Activated CD8-positive, alpha-beta T cell treated with anti-CD3 and anti-CD28 coated beads for 36 hours (primary cell): ENCODE data around the gene LAMP5. TPM values are rescaled to one million over a fixed set of nuclear protein-coding genes. Genes with fewer than 3 reads are reported as not detected.

Experiments used
- ATAC-seq: fragments of 200-7000 bp; cut with Tn5 transposase; one replicate; pipeline ENCODE4 v1.10.0; 2021; ENCODE audit warnings: mild to moderate bottlenecking, moderate library complexity
- CTCF ChIA-PET: fragments of 350-600 bp; sonication (Branson Sonifier 250); formaldehyde crosslinking; loops from one replicate; lab custom pipeline; 2021; ENCODE audit warnings: antibody characterized with exemption; lab: Charles Lee
- POLR2A ChIA-PET: fragments of 350-600 bp; sonication (Branson Sonifier 250); formaldehyde crosslinking; loops from one replicate; lab custom pipeline; 2021; ENCODE audit warnings: antibody characterized with exemption; lab: Charles Lee
- DNase-seq: peaks from one replicate; pipeline ENCODE4 v3.0.0-alpha.2; 2020
- H3K27ac Mint-ChIP-seq: one replicate; pipeline ENCODE4 v1.8.0; 2021; ENCODE audit warnings: mild to moderate bottlenecking, mixed read lengths
- H3K27me3 Mint-ChIP-seq: one replicate; pipeline ENCODE4 v1.8.0; 2021; ENCODE audit warnings: mixed read lengths
- H3K36me3 Mint-ChIP-seq: one replicate; pipeline ENCODE4 v1.8.0; 2021; ENCODE audit warnings: low read depth, mixed read lengths
- H3K4me1 Mint-ChIP-seq: one replicate; pipeline ENCODE4 v1.8.0; 2021; ENCODE audit warnings: low read depth, mixed read lengths
- H3K4me3 Mint-ChIP-seq: one replicate; pipeline ENCODE4 v1.8.0; 2021; ENCODE audit warnings: mild to moderate bottlenecking, moderate library complexity, mixed read lengths
- H3K9me3 Mint-ChIP-seq: one replicate; pipeline ENCODE4 v1.8.0; 2021; ENCODE audit warnings: mixed read lengths
- intact Hi-C: fragments of 100-400 bp; cut with micrococcal nuclease; formaldehyde crosslinking; loops from one replicate; pipeline ENCODE4 v1.10.0; 2022
- total RNA-seq, 2 experiments: library from RNA; stranded (reverse); gene quantifications; one replicate each; pipeline ENCODE4 v1.2.3, GENCODE V29; 2021
- TF ChIP-seq, protein P1 (sequence below): fragments of 200-600 bp; IDR thresholded peaks from one replicate; pipeline ENCODE4 v1.8.0; 2022; ENCODE audit warnings: antibody characterized with exemption, mild to moderate bottlenecking

Gene LAMP5
- total RNA-seq, 2 experiments from 2014 or later: not detected

GRCh38 chr20:9490631-9491030 lies 23.8 kb upstream of the LAMP5 start:
- ChIA-PET CTCF (no interaction called here), POLR2A (no interaction called here)
- intact Hi-C loops: no loop called here
- ATAC-seq: no peak
- TF ChIP-seq, protein P1, sequence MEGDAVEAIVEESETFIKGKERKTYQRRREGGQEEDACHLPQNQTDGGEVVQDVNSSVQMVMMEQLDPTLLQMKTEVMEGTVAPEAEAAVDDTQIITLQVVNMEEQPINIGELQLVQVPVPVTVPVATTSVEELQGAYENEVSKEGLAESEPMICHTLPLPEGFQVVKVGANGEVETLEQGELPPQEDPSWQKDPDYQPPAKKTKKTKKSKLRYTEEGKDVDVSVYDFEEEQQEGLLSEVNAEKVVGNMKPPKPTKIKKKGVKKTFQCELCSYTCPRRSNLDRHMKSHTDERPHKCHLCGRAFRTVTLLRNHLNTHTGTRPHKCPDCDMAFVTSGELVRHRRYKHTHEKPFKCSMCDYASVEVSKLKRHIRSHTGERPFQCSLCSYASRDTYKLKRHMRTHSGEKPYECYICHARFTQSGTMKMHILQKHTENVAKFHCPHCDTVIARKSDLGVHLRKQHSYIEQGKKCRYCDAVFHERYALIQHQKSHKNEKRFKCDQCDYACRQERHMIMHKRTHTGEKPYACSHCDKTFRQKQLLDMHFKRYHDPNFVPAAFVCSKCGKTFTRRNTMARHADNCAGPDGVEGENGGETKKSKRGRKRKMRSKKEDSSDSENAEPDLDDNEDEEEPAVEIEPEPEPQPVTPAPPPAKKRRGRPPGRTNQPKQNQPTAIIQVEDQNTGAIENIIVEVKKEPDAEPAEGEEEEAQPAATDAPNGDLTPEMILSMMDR: no peak
- no peaks in the 10 kb centered on the region for H3K9me3 Mint-ChIP-seq
- DNase-seq: no peak
- no peak overlapping the region for H3K27ac Mint-ChIP-seq
- H3K27me3 Mint-ChIP-seq: no peaks in the 10 kb centered on the region
- no peak overlapping the region for H3K4me3 Mint-ChIP-seq
- H3K4me1 Mint-ChIP-seq: no peaks in the 10 kb centered on the region
- no peaks in the 10 kb centered on the region for H3K36me3 Mint-ChIP-seq

DNA sequence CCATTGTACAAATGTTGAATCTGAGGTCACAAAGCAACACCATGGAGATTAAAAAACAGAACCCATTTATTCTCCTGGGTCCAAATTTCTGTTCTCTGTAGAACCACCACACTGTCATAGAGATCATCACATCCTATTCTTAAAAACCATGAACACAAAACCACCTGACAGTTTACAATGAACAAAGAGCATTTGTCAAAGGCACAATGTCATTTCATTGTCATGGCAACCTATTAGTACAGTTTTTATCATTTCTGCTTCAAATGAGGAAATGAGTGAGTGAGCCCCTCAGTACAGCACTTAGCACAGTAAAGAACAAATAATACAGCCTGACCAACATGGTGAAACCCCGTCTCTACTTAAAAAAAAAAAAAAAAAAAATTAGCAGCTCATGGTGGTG lies 23.1 kb upstream of the LAMP5 start:
- H3K27ac Mint-ChIP-seq: no peak overlapping the region
- ATAC-seq (no peak), DNase-seq (no peak)
- H3K27me3 Mint-ChIP-seq: no peaks in the 10 kb centered on the region
- peaks cover 3% of the 10 kb centered on the region for H3K9me3 Mint-ChIP-seq
- TF ChIP-seq, protein P1: no peak
- no peaks in the 10 kb centered on the region for H3K4me1 Mint-ChIP-seq
- no peaks in the 10 kb centered on the region for H3K36me3 Mint-ChIP-seq
- no peak overlapping the region for H3K4me3 Mint-ChIP-seq
- ChIA-PET CTCF (no interaction called here), POLR2A (no interaction called here)
- intact Hi-C loops: no loop called here

GRCh38 chr20:9492067-9492466 lies 22.3 kb upstream of the LAMP5 start:
- no peaks in the 10 kb centered on the region for H3K4me1 Mint-ChIP-seq
- ATAC-seq: no peak
- TF ChIP-seq, protein P1: no peak
- H3K4me3 Mint-ChIP-seq: no peak overlapping the region
- ChIA-PET CTCF (no interaction called here), POLR2A (no interaction called here)
- H3K27me3 Mint-ChIP-seq: no peaks in the 10 kb centered on the region
- H3K36me3 Mint-ChIP-seq: no peaks in the 10 kb centered on the region
- no peak for DNase-seq
- no peak overlapping the region for H3K27ac Mint-ChIP-seq
- intact Hi-C loops: no loop called here
- H3K9me3 Mint-ChIP-seq: peaks cover 3% of the 10 kb centered on the region

DNA sequence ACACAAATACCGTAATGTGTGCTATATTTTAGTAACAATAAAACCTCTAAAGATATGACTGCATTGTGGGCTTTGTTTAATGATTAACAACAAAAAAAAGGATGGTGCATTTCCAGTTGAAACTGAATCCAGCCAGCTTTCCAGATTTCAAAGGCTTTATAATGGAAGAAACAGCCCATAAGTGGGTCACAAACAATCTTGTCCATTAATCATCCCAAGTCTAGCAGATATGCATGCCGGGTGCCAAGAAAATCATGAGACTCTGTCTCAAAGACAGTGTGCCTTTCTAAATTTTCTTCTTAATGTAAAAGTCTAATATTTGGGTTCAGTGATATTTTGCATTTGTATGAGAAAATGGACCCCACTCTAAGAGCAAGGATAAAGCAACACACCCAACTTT lies 20.6 kb upstream of the LAMP5 start:
- ATAC-seq (no peak), DNase-seq (no peak)
- CTCF ChIA-PET: no interaction called here
- intact Hi-C loops: no loop called here
- Mint-ChIP-seq H3K36me3 (no peaks in the 10 kb centered on the region), H3K9me3 (peaks cover 3% of the 10 kb centered on the region), H3K27ac (no peak overlapping the region), H3K27me3 (no peaks in the 10 kb centered on the region), H3K4me1 (no peaks in the 10 kb centered on the region), H3K4me3 (no peak overlapping the region)
- POLR2A ChIA-PET: interaction anchor here (0.6 kb wide), 1 partner anchor 379 kb away, joined by 3 read pairs; no protein-coding TSS in a partner anchor
- TF ChIP-seq, protein P1: no peak

- TF ChIP-seq, protein P1: no peak
- ATAC-seq (no peak), DNase-seq (no peak)
- H3K9me3 Mint-ChIP-seq: peaks cover 3% of the 10 kb centered on the region
- no peaks in the 10 kb centered on the region for H3K4me1 Mint-ChIP-seq
- H3K27ac Mint-ChIP-seq: no peak overlapping the region
- H3K4me3 Mint-ChIP-seq: no peak overlapping the region
- CTCF ChIA-PET: no interaction called here
- intact Hi-C loops: no loop called here
- POLR2A ChIA-PET: no interaction called here
- H3K36me3 Mint-ChIP-seq: no peaks in the 10 kb centered on the region
- H3K27me3 Mint-ChIP-seq: no peaks in the 10 kb centered on the region
These were observed 18.7 kb upstream of the LAMP5 start for GRCh38 chr20:9495701-9496100.
